ENCODE results near the gene PPARGC1A. TPM values are rescaled to one million over a fixed set of nuclear protein-coding genes. Genes with fewer than 3 reads are reported as not detected.

PPARGC1A gene
- total and polyA plus RNA-seq, 2 experiments from 2014 or later, result 0.76 to 3.3 TPM

GRCh38 chr4:23887173-23887572 is 2.7 kb downstream of the PPARGC1A start:
- H3K4me3 Mint-ChIP-seq, result no peak overlapping the region
- no peaks in the 10 kb centered on the region for H3K36me3 ChIP-seq (ENCODE audit: insufficient read depth)
- H3K4me2 ChIP-seq, result no peak overlapping the region
- H3K27ac ChIP-seq (ENCODE audit: low read depth), result no peak overlapping the region
- H3K4me3 ChIP-seq, result no peak overlapping the region
- H3F3A ChIP-seq (replicated peaks; ENCODE audit: low read depth), result no peaks in the 10 kb centered on the region
- no peak for TF ChIP-seq ZNF331 (CRISPR knock-in tag; IDR thresholded peaks at IDR 0.05; ENCODE audit: low read depth)
- no peak for TF ChIP-seq POLR2AphosphoS5 (IDR thresholded peaks at IDR 0.05; ENCODE audit: low read depth)
- no peak for TF ChIP-seq STAT1 (IDR thresholded peaks at IDR 0.05; ENCODE audit: unreplicated experiment)
- no peak for TF ChIP-seq ZNF114 (CRISPR knock-in tag; IDR thresholded peaks at IDR 0.05)
- TF ChIP-seq CTCF (conservative IDR thresholded peaks at IDR 0.05; ENCODE audit: low read depth in 2 of 2), result no peak
- TF ChIP-seq CREB1 (CRISPR knock-in tag; IDR thresholded peaks at IDR 0.05; ENCODE audit: low read depth), result no peak
- no peak for TF ChIP-seq JUNB (IDR thresholded peaks at IDR 0.05; ENCODE audit: unreplicated experiment)
- no peak for TF ChIP-seq ZNF462 (CRISPR knock-in tag; IDR thresholded peaks at IDR 0.05)
- no peak for TF ChIP-seq ETS1 (IDR thresholded peaks at IDR 0.05)
- TF ChIP-seq EZH2phosphoT487 (IDR thresholded peaks at IDR 0.05; ENCODE audit: unreplicated experiment), result no peak
- TF ChIP-seq EZH2 (IDR thresholded peaks at IDR 0.05; ENCODE audit: low read depth, unreplicated experiment), result no peak
- TF ChIP-seq NANOG (IDR thresholded peaks at IDR 0.05; ENCODE audit: borderline replicate concordance), result no peak
- TF ChIP-seq REST (IDR thresholded peaks at IDR 0.05; ENCODE audit: unreplicated experiment), result no peak
- no peaks in the 10 kb centered on the region for H3K36me3 Mint-ChIP-seq (ENCODE audit: low read depth)
- no peaks in the 10 kb centered on the region for H3K79me2 ChIP-seq (replicated peaks; ENCODE audit: insufficient read depth)
- ATAC-seq (no peak), DNase-seq (ENCODE audit: low spot score) (no peak)
- H3K4me1 Mint-ChIP-seq, result peaks cover 58% of the 10 kb centered on the region
- H2AFZ ChIP-seq, result no peak overlapping the region
- peaks cover 2% of the 10 kb centered on the region for H3K27me3 Mint-ChIP-seq (ENCODE audit: insufficient read depth, low read depth, poor library complexity)
- no peaks in the 10 kb centered on the region for H4K20me1 ChIP-seq (replicated peaks; ENCODE audit: insufficient read depth)
- no peaks in the 10 kb centered on the region for H3K27me3 ChIP-seq (ENCODE audit: insufficient read depth)
- no peak overlapping the region for H3K27ac Mint-ChIP-seq
- H3K9me3 Mint-ChIP-seq, result no peaks in the 10 kb centered on the region
- peaks cover 67% of the 10 kb centered on the region for H3K4me1 ChIP-seq (ENCODE audit: insufficient read depth)
- no peaks in the 10 kb centered on the region for H3K9me2 ChIP-seq (ENCODE audit: insufficient read depth)
